Measurements from ENCODE around the gene NUP42. TPM values are rescaled to one million over a fixed set of nuclear protein-coding genes. Genes with fewer than 3 reads are reported as not detected.

Gene NUP42
- total RNA-seq, 2 experiments from 2014 or later, result 15.2 to 17.0 TPM

DNA sequence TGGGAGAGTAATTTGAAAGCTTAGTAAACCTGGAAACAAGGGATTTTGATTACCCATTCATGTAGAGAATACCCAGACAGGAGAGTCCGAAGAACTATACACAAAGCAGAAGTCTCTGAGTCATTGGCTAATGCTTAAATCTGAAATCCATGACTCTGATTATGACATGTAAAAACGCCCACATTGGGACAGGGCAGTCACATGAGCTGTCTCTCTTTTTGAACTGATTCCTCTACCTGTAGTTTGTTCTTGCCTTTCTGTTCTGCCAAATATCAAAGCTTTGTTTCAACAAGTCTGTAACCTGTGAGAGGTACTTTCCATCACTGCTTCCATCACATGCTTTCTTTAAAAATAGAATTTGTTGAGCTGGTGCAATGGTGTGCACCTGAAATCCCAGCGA lies 60.5 kb downstream of the NUP42 start:
- Mint-ChIP-seq H3K4me3 (no peak overlapping the region), H3K27me3 (ENCODE audit: low read depth) (peaks cover 18% of the 10 kb centered on the region), H3K9me3 (no peaks in the 10 kb centered on the region), H3K27ac (no peak overlapping the region), H3K36me3 (ENCODE audit: low read depth) (no peaks in the 10 kb centered on the region), H3K4me1 (ENCODE audit: low read depth) (no peaks in the 10 kb centered on the region)
- intact Hi-C loops (cut with micrococcal nuclease), result no loop called here
- DNase-seq, result no peak
- CTCF ChIA-PET, result interaction anchor here (0.6 kb wide), 1 partner anchor 67 kb away, joined by 3 read pairs; no protein-coding TSS in a partner anchor

DNA sequence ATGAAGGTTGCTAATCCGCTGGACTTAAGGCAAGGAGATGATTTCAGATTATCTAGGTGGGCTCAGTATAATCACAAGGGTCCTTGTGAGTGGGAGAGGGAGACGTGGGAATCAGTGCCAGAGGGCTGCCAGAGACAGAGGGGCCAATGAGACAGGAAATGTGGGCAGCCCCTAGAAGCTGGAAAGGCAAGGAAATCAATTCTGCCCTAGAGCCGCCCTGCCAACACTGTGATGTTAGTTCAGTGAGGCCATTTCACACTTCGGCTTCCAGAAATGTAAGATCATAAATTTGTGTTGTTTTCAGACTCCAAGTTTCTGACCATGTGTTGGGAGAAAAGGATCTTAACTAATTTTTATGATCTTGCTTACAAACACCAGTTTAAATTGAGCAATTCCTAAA lies 61.1 kb downstream of the NUP42 start:
- Mint-ChIP-seq H3K27ac (no peak overlapping the region), H3K36me3 (ENCODE audit: low read depth) (no peaks in the 10 kb centered on the region), H3K27me3 (ENCODE audit: low read depth) (peaks cover 23% of the 10 kb centered on the region), H3K4me1 (ENCODE audit: low read depth) (peaks cover 4% of the 10 kb centered on the region), H3K4me3 (no peak overlapping the region), H3K9me3 (no peaks in the 10 kb centered on the region)
- DNase-seq, result no peak
- intact Hi-C loops (cut with micrococcal nuclease), result no loop called here
- CTCF ChIA-PET, result interaction anchor here (0.8 kb wide), 1 partner anchor 30 kb away, joined by 5 read pairs; no protein-coding TSS in a partner anchor

DNA sequence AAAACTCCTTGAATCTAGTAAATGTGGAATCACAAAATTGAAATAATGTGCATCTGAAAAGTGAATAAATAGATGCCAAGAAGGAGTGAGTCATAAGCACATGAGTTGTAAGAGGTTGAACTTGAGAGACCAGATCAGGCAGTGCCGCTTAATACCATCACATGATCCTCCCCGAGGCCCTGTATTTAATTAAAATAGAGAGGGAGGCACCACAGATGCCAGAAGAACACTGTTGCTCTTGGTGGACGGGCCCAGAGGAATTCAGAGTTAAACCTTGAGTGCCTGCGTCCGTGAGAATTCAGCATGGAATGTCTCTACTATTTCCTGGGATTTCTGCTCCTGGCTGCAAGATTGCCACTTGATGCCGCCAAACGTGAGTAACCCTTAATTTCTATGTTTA lies 64.7 kb downstream of the NUP42 start, which contains the start of gene GPNMB:
Gene GPNMB (plus strand): TSS at position 221 of the 400 bp plus-strand sequence. CDS start 83 bp downstream, at position 304.
- Mint-ChIP-seq H3K4me1 (ENCODE audit: low read depth) (peaks cover 5% of the 10 kb centered on the region), H3K27me3 (ENCODE audit: low read depth) (peaks cover 49% of the 10 kb centered on the region), H3K27ac (no peak within 1 kb of the TSS), H3K4me3 (peak within 1 kb of the TSS; percentile 10), H3K36me3 (ENCODE audit: low read depth) (no peaks in the 10 kb centered on the region), H3K9me3 (peaks cover 1% of the 10 kb centered on the region)
- intact Hi-C loops (cut with micrococcal nuclease), result no loop called here
- CTCF ChIA-PET, result interaction anchor here (0.7 to 1.3 kb wide), 3 partner anchors 27 to 161 kb away, joined by 4 to 6 read pairs (median 5); no protein-coding TSS in a partner anchor
- DNase-seq, result no peak

DNA sequence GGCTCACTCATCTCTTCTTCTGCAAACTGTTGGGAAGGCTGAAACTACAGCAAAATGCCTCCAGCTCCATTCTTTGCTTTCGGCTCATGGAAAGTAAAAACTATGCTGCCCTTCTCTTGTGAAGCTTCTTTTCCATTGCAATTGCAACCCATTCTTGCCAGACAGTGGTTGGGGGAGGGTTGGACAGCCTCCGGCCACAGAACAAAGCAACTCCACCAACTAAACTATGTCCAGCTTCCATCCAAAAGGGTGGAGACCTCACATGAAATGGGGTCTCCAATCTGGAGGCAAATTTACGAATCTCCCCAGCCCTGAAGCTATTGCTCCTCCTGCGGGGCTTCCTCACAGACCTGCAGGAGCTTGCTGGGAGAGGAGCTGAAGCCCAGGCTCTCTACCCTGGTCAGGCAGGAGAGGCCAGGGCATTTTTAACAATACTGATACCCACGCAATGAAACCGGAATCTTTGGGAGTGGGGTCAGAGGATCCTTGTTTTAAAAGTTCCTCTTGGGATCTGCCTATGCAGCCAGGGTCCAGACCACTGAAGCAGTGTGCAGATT lies 65.3 kb downstream of the NUP42 start:
- Mint-ChIP-seq H3K27me3 (ENCODE audit: low read depth) (peaks cover 53% of the 10 kb centered on the region), H3K9me3 (peaks cover 6% of the 10 kb centered on the region), H3K4me1 (ENCODE audit: low read depth) (peaks cover 5% of the 10 kb centered on the region), H3K27ac (no peak overlapping the region), H3K36me3 (ENCODE audit: low read depth) (no peaks in the 10 kb centered on the region), H3K4me3 (no peak overlapping the region)
- CTCF ChIA-PET, result interaction anchor here (1.0 to 1.3 kb wide), 2 partner anchors 26 to 141 kb away, joined by 4 to 5 read pairs; no protein-coding TSS in a partner anchor
- intact Hi-C loops (cut with micrococcal nuclease), result no loop called here
- DNase-seq, result no peak

DNA sequence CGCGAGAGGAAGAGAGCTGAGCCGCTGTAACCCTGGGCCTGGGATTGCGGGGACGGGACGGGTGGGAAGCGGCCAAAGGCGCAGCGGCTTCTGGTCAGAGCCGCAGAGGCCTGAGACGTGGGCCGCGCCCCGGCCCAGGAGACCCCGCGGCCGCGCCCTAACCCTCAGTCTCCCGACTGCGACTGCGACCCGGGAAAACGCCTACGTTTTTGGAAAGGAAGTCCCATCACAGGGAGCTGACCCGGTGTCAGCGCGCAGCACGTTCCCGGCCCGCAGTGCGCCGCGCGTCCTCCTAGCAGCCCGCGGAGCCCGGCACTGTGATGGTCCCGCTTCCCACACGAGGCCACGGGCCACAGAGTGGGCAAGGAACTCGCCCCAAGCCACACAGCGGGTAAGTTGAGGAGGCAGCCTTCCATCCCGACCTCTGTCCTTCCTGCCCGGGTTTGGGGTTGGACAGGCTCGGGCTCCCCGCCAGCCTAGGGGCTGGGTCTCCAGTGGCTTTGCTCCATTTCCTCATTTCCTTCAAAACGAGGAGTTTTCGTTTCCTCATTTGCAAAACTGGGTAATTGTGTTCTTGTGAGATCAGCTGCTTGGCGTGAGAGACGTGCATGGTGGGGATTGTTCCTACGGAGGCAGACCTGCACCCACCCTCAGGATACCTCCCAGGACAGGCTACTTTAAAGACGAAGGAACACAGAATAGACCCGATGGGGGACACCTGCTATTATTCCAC lies 65.9 kb downstream of the NUP42 start:
- CTCF ChIA-PET, result interaction anchor here (1.0 to 1.3 kb wide), 2 partner anchors 26 to 141 kb away, joined by 4 to 5 read pairs; no protein-coding TSS in a partner anchor
- peaks cover 6% of the 10 kb centered on the region for H3K9me3 Mint-ChIP-seq
- H3K4me3 Mint-ChIP-seq, result peak overlapping the region; percentile 25
- H3K4me1 Mint-ChIP-seq (ENCODE audit: low read depth), result peaks cover 5% of the 10 kb centered on the region
- intact Hi-C loops (cut with micrococcal nuclease), result no loop called here
- no peaks in the 10 kb centered on the region for H3K36me3 Mint-ChIP-seq (ENCODE audit: low read depth)
- no peak overlapping the region for H3K27ac Mint-ChIP-seq
- no peak for DNase-seq
- H3K27me3 Mint-ChIP-seq (ENCODE audit: low read depth), result peaks cover 56% of the 10 kb centered on the region

DNA sequence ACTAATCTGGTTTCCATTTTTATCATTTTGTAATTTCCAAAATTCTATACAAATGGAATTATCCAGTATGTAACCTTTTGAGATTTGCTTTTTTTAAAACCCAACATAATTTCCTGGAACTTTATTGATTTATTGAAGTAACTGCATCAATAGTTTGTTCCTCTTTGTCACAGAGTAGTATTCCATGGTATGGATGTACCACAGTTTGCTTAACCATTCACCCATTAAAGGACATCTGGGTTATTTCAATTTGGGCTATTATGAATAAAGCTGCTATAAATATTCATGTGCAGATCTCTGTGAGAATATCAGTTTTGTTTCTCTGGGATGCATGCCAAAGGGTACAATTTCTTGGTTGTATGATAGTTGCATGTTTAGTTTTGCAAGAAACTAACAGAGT lies 67.6 kb downstream of the NUP42 start:
- peaks cover 5% of the 10 kb centered on the region for H3K4me1 Mint-ChIP-seq (ENCODE audit: low read depth)
- peaks cover 6% of the 10 kb centered on the region for H3K9me3 Mint-ChIP-seq
- CTCF ChIA-PET, result no interaction called here
- peaks cover 63% of the 10 kb centered on the region for H3K27me3 Mint-ChIP-seq (ENCODE audit: low read depth)
- no peak overlapping the region for H3K27ac Mint-ChIP-seq
- H3K4me3 Mint-ChIP-seq, result no peak overlapping the region
- DNase-seq, result no peak
- H3K36me3 Mint-ChIP-seq (ENCODE audit: low read depth), result no peaks in the 10 kb centered on the region
- intact Hi-C loops (cut with micrococcal nuclease), result no loop called here

Other genes starting within 250 kb of the NUP42 start
- 10 to 100 TPM; 19.5 to 19.7 TPM for gene HYCC1, start 167.9 kb upstream of the NUP42 start, total RNA-seq
- gene KLHL7, start 76.3 kb upstream of the NUP42 start, total RNA-seq, result 10 to 100 TPM; 24.0 to 26.4 TPM
- gene GPNMB, start 64.7 kb downstream of the NUP42 start, total RNA-seq, result under 1 TPM; 0.38 to 0.54 TPM
- gene MALSU1, start 117.3 kb downstream of the NUP42 start, total RNA-seq, result 100 to 1,000 TPM in 1 of 2 experiments, 10 to 100 TPM in 1; 98.4 to 101 TPM